Kidney (tissue), 14 donors: ENCODE data around the gene CORO1A. TPM values are rescaled to one million over a fixed set of nuclear protein-coding genes. Genes with fewer than 3 reads are reported as not detected.
A peak's percentile ranks its signal among the peaks of the same experiment; 100 is the strongest.

Experiments used
- DNase-seq, 5 donors: peaks; one replicate each; pipeline ENCODE4 v3.0.0-alpha.2; 2013 to 2020
- FAIRE-seq: peaks from 2 replicates; lab custom pipeline; 2012; peaks lifted over from hg19 to GRCh38; lab: Jason Lieb, UNC
- H3K27ac ChIP-seq, 2 donors: one replicate each; pipeline ENCODE4 v1.7.0; 2013; ENCODE audit warnings: low read depth in 2 of 2, low read length in 2 of 2, inconsistent platforms in 1 of 2
- H3K27me3 ChIP-seq: one replicate; pipeline ENCODE4 v1.7.1; 2013; ENCODE audit warnings: low read length, inconsistent platforms; ENCODE audit not compliant: control insufficient read depth, insufficient read depth
- H3K36me3 ChIP-seq, 3 donors: one replicate each; pipeline versions ENCODE4 v1.7.0 to v1.7.1; 2013; ENCODE audit warnings: low read length in 3 of 3, control low read depth in 1 of 3, inconsistent platforms in 1 of 3; ENCODE audit not compliant: insufficient read depth in 3 of 3, control insufficient read depth in 2 of 3
- H3K4me1 ChIP-seq, 3 donors: one replicate each; pipeline versions ENCODE4 v1.7.0 to v1.7.1; 2013; ENCODE audit warnings: low read length in 3 of 3, inconsistent platforms in 1 of 3, low read depth in 1 of 3; ENCODE audit not compliant: control insufficient read depth in 2 of 3, insufficient read depth in 2 of 3
- H3K4me3 ChIP-seq, 3 donors: one replicate each; pipeline versions ENCODE4 v1.7.0 to v1.8.1; 2013; ENCODE audit warnings: low read length in 3 of 3, control low read depth in 1 of 3, inconsistent platforms in 1 of 3
- H3K9ac ChIP-seq, 3 donors: one replicate each; pipeline versions ENCODE4 v1.7.0 to v1.7.1; 2013; ENCODE audit warnings: low read length in 3 of 3, control low read depth in 1 of 3, inconsistent platforms in 1 of 3
- H3K9me3 ChIP-seq, 3 donors: one replicate each; pipeline versions ENCODE4 v1.7.0 to v1.7.1; 2013; ENCODE audit warnings: low read length in 3 of 3, control low read depth in 1 of 3, inconsistent platforms in 1 of 3; ENCODE audit not compliant: control insufficient read depth in 2 of 3, insufficient read depth in 1 of 3
- intact Hi-C: fragments of 100-400 bp; cut with DNase I; formaldehyde crosslinking; loops from one replicate; pipeline ENCODE4 v1.11.1; 2022
- polyA plus RNA-seq: library from polyadenylated mRNA; stranded (reverse); fragments of 350-450 nt; fragmentation: Illumina TruSeq; extraction: RNeasy Lipid Tissue Mini Kit (QIAGEN cat#74804); gene quantifications from one replicate; pipeline ENCODE4 v1.2.3, GENCODE V29; 2014; ENCODE audit warnings: low read depth, low replicate concordance; ENCODE audit not compliant: insufficient read depth
- total RNA-seq: library from RNA; stranded (reverse); fragmentation: NEBNext Ultra II Directional; extraction: Animal tissue kit (Norgen Biotek cat#: 25700); gene quantifications from one replicate; pipeline ENCODE4 v1.2.1, GENCODE V29; 2021
- TF ChIP-seq, protein P1 (sequence below): IDR thresholded peaks from 3 replicates; pipeline ENCODE4 v1.5.1; 2012; ENCODE audit warnings: mild to moderate bottlenecking, moderate library complexity, borderline replicate concordance; ENCODE audit not compliant: insufficient read depth; ENCODE audit errors: extremely low read depth
- donor health status: control.
- donor health status: control.
- donor health status: control.
- donor health status: control.
- donor health status: control.
- donor health status: DM: yes; HTN: yes; CAD: no.
- donor health status: Normal renal cell carcinoma (clear cell type).

CORO1A gene
- total and polyA plus RNA-seq, 2 donors from 2014 or later = 8.0 to 69.3 TPM

- no peaks in the 10 kb centered on the region for H3K27me3 ChIP-seq
- intact Hi-C loops = no loop called here
These were observed 40.1 kb upstream of the CORO1A start for GRCh38 chr16:30143347-30143702.

DNA sequence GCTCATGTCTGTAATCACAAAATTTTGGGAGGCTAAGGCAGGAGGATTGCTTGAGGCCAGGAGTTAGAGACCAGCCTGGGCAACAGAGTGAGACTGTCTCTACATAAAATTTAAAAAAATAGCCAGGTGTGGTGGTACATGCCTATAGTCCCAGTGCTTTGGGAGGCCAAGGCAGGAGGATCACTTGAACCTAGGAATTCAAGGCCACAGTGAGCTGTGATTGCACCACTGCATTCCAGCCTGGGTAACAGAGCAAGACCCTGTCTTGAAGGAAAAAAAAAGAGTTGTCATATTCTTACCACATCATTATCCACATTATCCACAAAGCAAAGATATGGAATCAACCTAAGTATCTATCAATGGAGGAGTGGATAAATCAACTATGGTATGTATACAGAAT, 39.4 kb upstream of the CORO1A start:
- no peak overlapping the region for H3K27ac ChIP-seq
- intact Hi-C loops = no loop called here
- FAIRE-seq (no peak), DNase-seq (no peak)
- H3K36me3 ChIP-seq = no peaks in the 10 kb centered on the region
- H3K27me3 ChIP-seq = no peaks in the 10 kb centered on the region
- no peak overlapping the region for H3K4me3 ChIP-seq
- no peaks in the 10 kb centered on the region for H3K4me1 ChIP-seq
- TF ChIP-seq, protein P1, sequence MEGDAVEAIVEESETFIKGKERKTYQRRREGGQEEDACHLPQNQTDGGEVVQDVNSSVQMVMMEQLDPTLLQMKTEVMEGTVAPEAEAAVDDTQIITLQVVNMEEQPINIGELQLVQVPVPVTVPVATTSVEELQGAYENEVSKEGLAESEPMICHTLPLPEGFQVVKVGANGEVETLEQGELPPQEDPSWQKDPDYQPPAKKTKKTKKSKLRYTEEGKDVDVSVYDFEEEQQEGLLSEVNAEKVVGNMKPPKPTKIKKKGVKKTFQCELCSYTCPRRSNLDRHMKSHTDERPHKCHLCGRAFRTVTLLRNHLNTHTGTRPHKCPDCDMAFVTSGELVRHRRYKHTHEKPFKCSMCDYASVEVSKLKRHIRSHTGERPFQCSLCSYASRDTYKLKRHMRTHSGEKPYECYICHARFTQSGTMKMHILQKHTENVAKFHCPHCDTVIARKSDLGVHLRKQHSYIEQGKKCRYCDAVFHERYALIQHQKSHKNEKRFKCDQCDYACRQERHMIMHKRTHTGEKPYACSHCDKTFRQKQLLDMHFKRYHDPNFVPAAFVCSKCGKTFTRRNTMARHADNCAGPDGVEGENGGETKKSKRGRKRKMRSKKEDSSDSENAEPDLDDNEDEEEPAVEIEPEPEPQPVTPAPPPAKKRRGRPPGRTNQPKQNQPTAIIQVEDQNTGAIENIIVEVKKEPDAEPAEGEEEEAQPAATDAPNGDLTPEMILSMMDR = no peak
- H3K9me3 ChIP-seq = peaks cover 0 to 2% (median 0%) of the 10 kb centered on the region in 3 donors
- H3K9ac ChIP-seq = no peak overlapping the region

More at GRCh38 chr16:30143347-30143702, 40.1 kb upstream of the CORO1A start:
- no peaks in the 10 kb centered on the region for H3K9me3 ChIP-seq
- no peaks in the 10 kb centered on the region for H3K36me3 ChIP-seq
- H3K4me1 ChIP-seq = no peaks in the 10 kb centered on the region
- H3K9ac ChIP-seq = no peak overlapping the region
- TF ChIP-seq, protein P1 = no peak
- FAIRE-seq (no peak), DNase-seq (no peak)
- H3K4me3 ChIP-seq = no peak overlapping the region
- H3K27ac ChIP-seq = no peak overlapping the region

DNA sequence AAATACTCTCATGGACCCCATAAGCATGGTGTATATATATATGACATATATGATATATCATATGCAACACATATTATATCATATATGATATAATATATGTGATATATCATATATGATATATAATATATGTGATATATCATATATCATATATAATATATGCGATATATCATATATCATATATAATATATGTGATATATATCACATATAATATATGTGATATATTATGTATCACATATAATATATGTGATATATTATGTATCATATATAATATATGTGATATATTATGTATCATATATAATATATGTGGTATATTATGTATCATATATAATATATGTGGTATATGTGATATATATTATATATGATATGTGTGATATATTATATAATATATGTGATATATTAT, 38.5 kb upstream of the CORO1A start:
- Histone ChIP-seq H3K27ac (no peak overlapping the region), H3K4me3 (no peak overlapping the region), H3K9me3 (peaks cover 0 to 5% (median 0%) of the 10 kb centered on the region in 3 donors), H3K4me1 (no peaks in the 10 kb centered on the region), H3K27me3 (no peaks in the 10 kb centered on the region), H3K9ac (no peak overlapping the region), H3K36me3 (no peaks in the 10 kb centered on the region)
- no peak for DNase-seq
- FAIRE-seq = peak; percentile 95
- TF ChIP-seq, protein P1 = no peak
- intact Hi-C loops = no loop called here

GRCh38 chr16:30145657-30146056, 37.7 kb upstream of the CORO1A start:
- no peak overlapping the region for H3K27ac ChIP-seq
- DNase-seq (no peak), FAIRE-seq (no peak)
- TF ChIP-seq, protein P1 = no peak
- no peak overlapping the region for H3K4me3 ChIP-seq
- intact Hi-C loops = no loop called here
- no peaks in the 10 kb centered on the region for H3K27me3 ChIP-seq
- no peaks in the 10 kb centered on the region for H3K36me3 ChIP-seq
- H3K9me3 ChIP-seq = peaks cover 0 to 5% (median 0%) of the 10 kb centered on the region in 3 donors
- no peak overlapping the region for H3K9ac ChIP-seq
- no peaks in the 10 kb centered on the region for H3K4me1 ChIP-seq
